PC-3 (cell line): ENCODE data around the gene PTPRD. TPM values are rescaled to one million over a fixed set of nuclear protein-coding genes. Genes with fewer than 3 reads are reported as not detected.
A peak's percentile ranks its signal among the peaks of the same experiment; 100 is the strongest.

Source experiments
- ATAC-seq: fragments of 200-7000 bp; cut with Tn5 transposase; 2 replicates; pipeline ENCODE4 v1.9.1; 2020; ENCODE audit warnings: mild to moderate bottlenecking, moderate library complexity
- BruUV-seq: library from RNA; stranded (reverse); fragments of 400-500 nt; replicated peaks from 2 replicates; lab custom pipeline; 2021; lab: Mats Ljungman, UMichigan
- CTCF ChIA-PET: fragments of 300-600 bp; sonication (Branson Sonifier 250); formaldehyde crosslinking; loops from one replicate; lab custom pipeline; 2022; ENCODE audit warnings: antibody characterized with exemption; lab: Charles Lee
- POLR2A ChIA-PET: fragments of 300-600 bp; sonication (Branson Sonifier 250); formaldehyde crosslinking; loops from one replicate; lab custom pipeline; 2022; ENCODE audit warnings: antibody characterized with exemption; ENCODE audit not compliant: unreplicated experiment; lab: Charles Lee
- DNase-seq: peaks from one replicate; pipeline ENCODE4 v3.0.0-alpha.2; 2015
- H2AFZ ChIP-seq: fragments of 300-600 bp; sonication (generic); 2 replicates; pipeline ENCODE4 v1.6.0; 2016; ENCODE audit warnings: antibody characterized with exemption, low read length
- H3F3A ChIP-seq: fragments of 300-600 bp; sonication (generic); one replicate; pipeline ENCODE4 v1.6.0; 2017; ENCODE audit warnings: antibody characterized with exemption, low read length, control low read depth, mild to moderate bottlenecking; ENCODE audit not compliant: unreplicated experiment
- H3K27ac ChIP-seq: fragments of 300-600 bp; sonication (generic); 2 replicates; pipeline ENCODE4 v1.5.1; 2016; ENCODE audit warnings: mild to moderate bottlenecking, low read length
- H3K27me3 ChIP-seq: fragments of 300-600 bp; sonication (generic); 2 replicates; pipeline ENCODE4 v1.6.1; 2016; ENCODE audit warnings: low read length, mixed read lengths
- H3K36me3 ChIP-seq: fragments of 300-600 bp; sonication (generic); 2 replicates; pipeline ENCODE4 v1.6.1; 2016; ENCODE audit warnings: low read depth, mixed run types, low read length, mixed read lengths
- H3K4me1 ChIP-seq: fragments of 300-600 bp; sonication (generic); 2 replicates; pipeline ENCODE4 v1.5.1; 2016; ENCODE audit warnings: low read length; ENCODE audit not compliant: insufficient read depth
- H3K4me2 ChIP-seq: fragments of 300-600 bp; sonication (generic); 2 replicates; pipeline ENCODE4 v1.6.0; 2016; ENCODE audit warnings: low read length
- H3K4me3 ChIP-seq: fragments of 300-600 bp; sonication (generic); 2 replicates; pipeline ENCODE4 v1.5.1; 2016; ENCODE audit warnings: mild to moderate bottlenecking, low read length, mixed read lengths
- H3K79me2 ChIP-seq: fragments of 300-600 bp; sonication (generic); 2 replicates; pipeline ENCODE4 v1.6.1; 2017; ENCODE audit warnings: low read length, mixed read lengths
- H3K9ac ChIP-seq: fragments of 300-600 bp; sonication (generic); 2 replicates; pipeline ENCODE4 v1.6.0; 2016; ENCODE audit warnings: mild to moderate bottlenecking, low read length
- H3K9me2 ChIP-seq: fragments of 300-600 bp; sonication (generic); replicated peaks from 2 replicates; pipeline ENCODE4 v1.6.1; 2016; ENCODE audit warnings: mixed run types, low read length, mixed read lengths
- H3K9me3 ChIP-seq: fragments of 300-600 bp; sonication (generic); 2 replicates; pipeline ENCODE4 v1.6.1; 2016; ENCODE audit warnings: low read length, mixed read lengths
- H4K20me1 ChIP-seq: fragments of 300-600 bp; sonication (generic); 2 replicates; pipeline ENCODE4 v1.6.1; 2016; ENCODE audit warnings: low read length, mixed read lengths
- CTCF ChIP-seq: fragments of 300-600 bp; sonication (generic); conservative IDR thresholded peaks from 2 replicates; pipeline ENCODE4 v1.5.1; 2017; ENCODE audit warnings: antibody characterized with exemption, low read depth, mild to moderate bottlenecking, low read length
- EZH2 ChIP-seq: fragments of 300-600 bp; sonication (generic); IDR thresholded peaks from one replicate; pipeline ENCODE4 v1.6.1; 2017; ENCODE audit warnings: antibody characterized with exemption, mild to moderate bottlenecking, low read length; ENCODE audit not compliant: unreplicated experiment
- EZH2phosphoT487 ChIP-seq: fragments of 300-600 bp; sonication (generic); IDR thresholded peaks from 2 replicates; pipeline ENCODE4 v1.6.1; 2018; ENCODE audit warnings: mild to moderate bottlenecking, antibody characterized with exemption, low read length, borderline replicate concordance
- intact Hi-C: fragments of 100-400 bp; cut with micrococcal nuclease; formaldehyde crosslinking; loops from 2 replicates; pipeline ENCODE4 v1.9.0; 2023
- total RNA-seq: library from RNA; depleted of rRNA; stranded (reverse); fragments of >200 nt; gene quantifications from 2 replicates; pipeline ENCODE4 v1.2.3, GENCODE V29; 2014

PTPRD gene
- total RNA-seq, 1 experiment from 2014 or later: not detected

GRCh38 chr9:10248890-10249289 lies 363.9 kb downstream of the PTPRD start:
- Histone ChIP-seq H3K9me3 (no peaks in the 10 kb centered on the region), H3K79me2 (no peaks in the 10 kb centered on the region), H2AFZ (no peak overlapping the region), H3K4me2 (no peak overlapping the region), H3K36me3 (no peaks in the 10 kb centered on the region), H3K9me2 (no peaks in the 10 kb centered on the region), H3F3A (no peaks in the 10 kb centered on the region), H3K4me1 (no peaks in the 10 kb centered on the region), H4K20me1 (no peaks in the 10 kb centered on the region), H3K27me3 (no peaks in the 10 kb centered on the region), H3K9ac (no peak overlapping the region), H3K4me3 (no peak overlapping the region), H3K27ac (no peak overlapping the region)
- ATAC-seq (no peak), DNase-seq (no peak)
- BruUV-seq: no TSS peak
- intact Hi-C loops: no loop called here
- no peak for TF ChIP-seq EZH2phosphoT487
- TF ChIP-seq CTCF: no peak
- no peak for TF ChIP-seq EZH2
- ChIA-PET CTCF (no interaction called here), POLR2A (no interaction called here)

- ChIA-PET POLR2A (no interaction called here), CTCF (no interaction called here)
- TF ChIP-seq EZH2 (no peak), EZH2phosphoT487 (no peak), CTCF (no peak)
- Histone ChIP-seq H3K79me2 (no peaks in the 10 kb centered on the region), H3K4me2 (no peak overlapping the region), H3K36me3 (no peaks in the 10 kb centered on the region), H3K9me3 (no peaks in the 10 kb centered on the region), H3K4me3 (no peak overlapping the region), H3K9ac (no peak overlapping the region), H3K27ac (no peak overlapping the region), H3K9me2 (no peaks in the 10 kb centered on the region), H3K27me3 (no peaks in the 10 kb centered on the region), H3F3A (no peaks in the 10 kb centered on the region), H3K4me1 (no peaks in the 10 kb centered on the region), H4K20me1 (no peaks in the 10 kb centered on the region), H2AFZ (no peak overlapping the region)
- DNase-seq: peak; percentile 25
- no TSS peak for BruUV-seq
- intact Hi-C loops: no loop called here
- ATAC-seq: peak; percentile 76
Observed at GRCh38 chr9:10242255-10242654, 370.5 kb downstream of the PTPRD start.

- H3K36me3 ChIP-seq: no peaks in the 10 kb centered on the region
- BruUV-seq: no TSS peak
- CTCF ChIA-PET: no interaction called here
- H3K4me2 ChIP-seq: no peak overlapping the region
- ATAC-seq (no peak), DNase-seq (no peak)
- no peak overlapping the region for H3K9ac ChIP-seq
- H3F3A ChIP-seq: no peaks in the 10 kb centered on the region
- no peaks in the 10 kb centered on the region for H3K4me1 ChIP-seq
- no peaks in the 10 kb centered on the region for H3K79me2 ChIP-seq
- no peak overlapping the region for H3K4me3 ChIP-seq
- H2AFZ ChIP-seq: no peak overlapping the region
- no peaks in the 10 kb centered on the region for H3K27me3 ChIP-seq
- H3K9me3 ChIP-seq: no peaks in the 10 kb centered on the region
- POLR2A ChIA-PET: no interaction called here
- intact Hi-C loops: no loop called here
- TF ChIP-seq CTCF: no peak
- no peak for TF ChIP-seq EZH2phosphoT487
- TF ChIP-seq EZH2: no peak
- H3K9me2 ChIP-seq: no peaks in the 10 kb centered on the region
- no peaks in the 10 kb centered on the region for H4K20me1 ChIP-seq
- no peak overlapping the region for H3K27ac ChIP-seq
Observed at GRCh38 chr9:10238087-10238486, 374.7 kb downstream of the PTPRD start.
